ENCODE measurements around the gene ZNF385B. TPM values are rescaled to one million over a fixed set of nuclear protein-coding genes. Genes with fewer than 3 reads are reported as not detected.

Gene ZNF385B
- total RNA-seq, 1 donor from 2014 or later: not detected

GRCh38 chr2:179558010-179558934, 303.1 kb downstream of the ZNF385B start:
- H3K4me1 Mint-ChIP-seq (ENCODE audit: low read depth, unreplicated experiment): no peaks in the 10 kb centered on the region
- DNase-seq: no peak
- peaks cover 2% of the 10 kb centered on the region for H3K27me3 Mint-ChIP-seq (ENCODE audit: unreplicated experiment)
- peak overlapping the region; percentile 30 for H3K27ac Mint-ChIP-seq (ENCODE audit: unreplicated experiment)
- no peaks in the 10 kb centered on the region for H3K9me3 Mint-ChIP-seq (ENCODE audit: unreplicated experiment)
- no peaks in the 10 kb centered on the region for H3K36me3 Mint-ChIP-seq (ENCODE audit: unreplicated experiment)
- no peak overlapping the region for H3K4me3 Mint-ChIP-seq (ENCODE audit: unreplicated experiment)
- TF ChIP-seq CTCF (IDR thresholded peaks at IDR 0.05; ENCODE audit: partially characterized antibody, unreplicated experiment): no peak

- no peaks in the 10 kb centered on the region for H3K36me3 Mint-ChIP-seq (ENCODE audit: unreplicated experiment)
- no peak overlapping the region for H3K4me3 Mint-ChIP-seq (ENCODE audit: unreplicated experiment)
These were observed 305.0 kb downstream of the ZNF385B start for GRCh38 chr2:179556425-179556824.

GRCh38 chr2:179555691-179556283, 305.6 kb downstream of the ZNF385B start:
- Mint-ChIP-seq H3K9me3 (ENCODE audit: unreplicated experiment) (no peaks in the 10 kb centered on the region), H3K4me1 (ENCODE audit: low read depth, unreplicated experiment) (peaks cover under 1% of the 10 kb centered on the region), H3K36me3 (ENCODE audit: unreplicated experiment) (no peaks in the 10 kb centered on the region), H3K4me3 (ENCODE audit: unreplicated experiment) (no peak overlapping the region), H3K27me3 (ENCODE audit: unreplicated experiment) (peaks cover 2% of the 10 kb centered on the region), H3K27ac (ENCODE audit: unreplicated experiment) (no peak overlapping the region)
- DNase-seq: no peak
- no peak for TF ChIP-seq CTCF (IDR thresholded peaks at IDR 0.05; ENCODE audit: partially characterized antibody, unreplicated experiment)

More at GRCh38 chr2:179556425-179556824, 305.0 kb downstream of the ZNF385B start:
- TF ChIP-seq CTCF (IDR thresholded peaks at IDR 0.05; ENCODE audit: partially characterized antibody, unreplicated experiment): no peak
- H3K4me1 Mint-ChIP-seq (ENCODE audit: low read depth, unreplicated experiment): no peaks in the 10 kb centered on the region
- DNase-seq: no peak
- H3K27me3 Mint-ChIP-seq (ENCODE audit: unreplicated experiment): peaks cover 2% of the 10 kb centered on the region
- no peak overlapping the region for H3K27ac Mint-ChIP-seq (ENCODE audit: unreplicated experiment)
- no peaks in the 10 kb centered on the region for H3K9me3 Mint-ChIP-seq (ENCODE audit: unreplicated experiment)

- Mint-ChIP-seq H3K36me3 (ENCODE audit: unreplicated experiment) (no peaks in the 10 kb centered on the region), H3K4me3 (ENCODE audit: unreplicated experiment) (no peak overlapping the region), H3K4me1 (ENCODE audit: low read depth, unreplicated experiment) (peaks cover 5% of the 10 kb centered on the region), H3K27me3 (ENCODE audit: unreplicated experiment) (peaks cover 2% of the 10 kb centered on the region), H3K9me3 (ENCODE audit: unreplicated experiment) (no peaks in the 10 kb centered on the region), H3K27ac (ENCODE audit: unreplicated experiment) (no peak overlapping the region)
- no peak for DNase-seq
- no peak for TF ChIP-seq CTCF (IDR thresholded peaks at IDR 0.05; ENCODE audit: partially characterized antibody, unreplicated experiment)
These were observed 306.6 kb downstream of the ZNF385B start for GRCh38 chr2:179554639-179555386.
